ENCODE results near the gene PLEKHG4B.

- TF ChIP-seq, protein P1, sequence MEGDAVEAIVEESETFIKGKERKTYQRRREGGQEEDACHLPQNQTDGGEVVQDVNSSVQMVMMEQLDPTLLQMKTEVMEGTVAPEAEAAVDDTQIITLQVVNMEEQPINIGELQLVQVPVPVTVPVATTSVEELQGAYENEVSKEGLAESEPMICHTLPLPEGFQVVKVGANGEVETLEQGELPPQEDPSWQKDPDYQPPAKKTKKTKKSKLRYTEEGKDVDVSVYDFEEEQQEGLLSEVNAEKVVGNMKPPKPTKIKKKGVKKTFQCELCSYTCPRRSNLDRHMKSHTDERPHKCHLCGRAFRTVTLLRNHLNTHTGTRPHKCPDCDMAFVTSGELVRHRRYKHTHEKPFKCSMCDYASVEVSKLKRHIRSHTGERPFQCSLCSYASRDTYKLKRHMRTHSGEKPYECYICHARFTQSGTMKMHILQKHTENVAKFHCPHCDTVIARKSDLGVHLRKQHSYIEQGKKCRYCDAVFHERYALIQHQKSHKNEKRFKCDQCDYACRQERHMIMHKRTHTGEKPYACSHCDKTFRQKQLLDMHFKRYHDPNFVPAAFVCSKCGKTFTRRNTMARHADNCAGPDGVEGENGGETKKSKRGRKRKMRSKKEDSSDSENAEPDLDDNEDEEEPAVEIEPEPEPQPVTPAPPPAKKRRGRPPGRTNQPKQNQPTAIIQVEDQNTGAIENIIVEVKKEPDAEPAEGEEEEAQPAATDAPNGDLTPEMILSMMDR (IDR thresholded peaks at IDR 0.05; ENCODE audit: low read depth, low read length, missing input control): no peak
- no peak for TF ChIP-seq FOXA1 (IDR thresholded peaks at IDR 0.05)
Observed at GRCh38 chr5:76358-77169, 15.4 kb upstream of the PLEKHG4B start.
